Fibroblast of upper back skin (primary cell): Measurements from ENCODE around the gene MMRN1.
A peak's percentile ranks its signal among the peaks of the same experiment; 100 is the strongest.

ENCODE experiments used
- DNase-seq: peaks from one replicate; pipeline ENCODE4 v3.0.0-alpha.2; 2013

MMRN1 gene

GRCh38 chr4:89894649-89895550 lies at the start of gene MMRN1:
Gene MMRN1, plus strand, starts transcription at chr4:89894854. Its CDS starts 118 bp downstream, at chr4:89894972.
- DNase-seq = no peak

GRCh38 chr4:89847571-89848325 lies 46.9 kb upstream of the MMRN1 start:
- no peak for DNase-seq

- DNase-seq = no peak
These were observed 39.4 kb upstream of the MMRN1 start for GRCh38 chr4:89855236-89855635.

- no peak for DNase-seq
These were observed 33.7 kb upstream of the MMRN1 start for GRCh38 chr4:89860971-89861370.

- no peak for DNase-seq
These were observed 31.1 kb upstream of the MMRN1 start for GRCh38 chr4:89863533-89863932.

GRCh38 chr4:89868276-89868675 lies 26.4 kb upstream of the MMRN1 start:
- DNase-seq = no peak

GRCh38 chr4:89868999-89869589 lies 25.6 kb upstream of the MMRN1 start:
- peak; percentile 2 for DNase-seq

- no peak for DNase-seq
These were observed 23.4 kb upstream of the MMRN1 start for GRCh38 chr4:89871211-89871610.

GRCh38 chr4:89876548-89876947 lies 18.1 kb upstream of the MMRN1 start:
- no peak for DNase-seq

- DNase-seq = no peak
These were observed 16.0 kb upstream of the MMRN1 start for GRCh38 chr4:89878611-89879010.

GRCh38 chr4:89879215-89879614 lies 15.4 kb upstream of the MMRN1 start:
- no peak for DNase-seq

- DNase-seq = no peak
These were observed 5.4 kb upstream of the MMRN1 start for GRCh38 chr4:89889289-89889688.

- DNase-seq = no peak
These were observed 3.2 kb downstream of the MMRN1 start for GRCh38 chr4:89897867-89898266.

GRCh38 chr4:89898304-89898716 lies 3.7 kb downstream of the MMRN1 start:
- no peak for DNase-seq

GRCh38 chr4:89899152-89899551 lies 4.5 kb downstream of the MMRN1 start:
- no peak for DNase-seq

- no peak for DNase-seq
These were observed 5.2 kb downstream of the MMRN1 start for GRCh38 chr4:89899854-89900253.

- peak; percentile 55 for DNase-seq
These were observed 7.3 kb downstream of the MMRN1 start for GRCh38 chr4:89901808-89902431.

GRCh38 chr4:89904524-89904923 lies 9.9 kb downstream of the MMRN1 start:
- DNase-seq = no peak

GRCh38 chr4:89906316-89906715 lies 11.7 kb downstream of the MMRN1 start:
- no peak for DNase-seq

- DNase-seq = peak; percentile 0
These were observed 12.3 kb downstream of the MMRN1 start for GRCh38 chr4:89906777-89907521.

- no peak for DNase-seq
These were observed 15.2 kb downstream of the MMRN1 start for GRCh38 chr4:89909889-89910288.

GRCh38 chr4:89913623-89914022 lies 19.0 kb downstream of the MMRN1 start:
- no peak for DNase-seq
